Hematopoietic multipotent progenitor cell treated with erythropoietin and hydrocortisone succinate and interleukin-3 and kit ligand, for 15 days (in vitro differentiated cells): ENCODE data around the gene ATF7.
"Not testable (repeated sequence)": the region's sequence is repeated elsewhere in the genome, so short reads cannot be mapped to it uniquely, and the experiment has no call there.

Experiments used
- DNase-seq: peaks from one replicate; pipeline ENCODE4 v3.0.0-alpha.2; 2015; ENCODE audit warnings: low spot score

The ATF7 gene

GRCh38 chr12:53625946-53626701 is at the start of gene ATF7:
Gene ATF7, minus strand, starts transcription at chr12:53626382. Its CDS starts 25,382 bp downstream, at chr12:53601000.
- DNase-seq, result peak; percentile 98

GRCh38 chr12:53674977-53675700 is 49.0 kb upstream of the ATF7 start:
- no peak for DNase-seq

- DNase-seq, result no peak
These were observed 44.8 kb upstream of the ATF7 start for GRCh38 chr12:53670971-53671370.

- DNase-seq, result no peak
These were observed 44.1 kb upstream of the ATF7 start for GRCh38 chr12:53670308-53670707.

GRCh38 chr12:53667080-53667479 is 40.9 kb upstream of the ATF7 start:
- DNase-seq, result no peak

GRCh38 chr12:53664936-53665335 is 38.8 kb upstream of the ATF7 start:
- DNase-seq, result no peak

- DNase-seq, result no peak
These were observed 38.0 kb upstream of the ATF7 start for GRCh38 chr12:53664191-53664590.

- no peak for DNase-seq
These were observed 33.9 kb upstream of the ATF7 start for GRCh38 chr12:53660041-53660440.

- DNase-seq, result no peak
These were observed 33.4 kb upstream of the ATF7 start for GRCh38 chr12:53659571-53659981.

GRCh38 chr12:53659011-53659551 is 32.9 kb upstream of the ATF7 start:
- DNase-seq, result no peak

GRCh38 chr12:53657041-53657440 is 30.9 kb upstream of the ATF7 start:
- DNase-seq, result no peak

GRCh38 chr12:53653595-53653994 is 27.4 kb upstream of the ATF7 start:
- no peak for DNase-seq

GRCh38 chr12:53652366-53652765 is 26.2 kb upstream of the ATF7 start:
- DNase-seq, result no peak

- no peak for DNase-seq
These were observed 25.6 kb upstream of the ATF7 start for GRCh38 chr12:53651737-53652136.

- not testable (repeated sequence) for DNase-seq
These were observed 20.1 kb upstream of the ATF7 start for GRCh38 chr12:53646300-53646699.

- DNase-seq, result no peak
These were observed 19.0 kb upstream of the ATF7 start for GRCh38 chr12:53645165-53645564.

GRCh38 chr12:53644133-53644532 is 18.0 kb upstream of the ATF7 start:
- no peak for DNase-seq

GRCh38 chr12:53643232-53643979 is 17.2 kb upstream of the ATF7 start:
- DNase-seq, result no peak

GRCh38 chr12:53638057-53638456 is 11.9 kb upstream of the ATF7 start:
- no peak for DNase-seq

- DNase-seq, result no peak
These were observed 10.5 kb upstream of the ATF7 start for GRCh38 chr12:53636641-53637040.

- not testable (repeated sequence) for DNase-seq
These were observed 9.5 kb upstream of the ATF7 start for GRCh38 chr12:53635708-53636107.

GRCh38 chr12:53631721-53632120 is 5.5 kb upstream of the ATF7 start:
- no peak for DNase-seq

- no peak for DNase-seq
These were observed 1.7 kb upstream of the ATF7 start for GRCh38 chr12:53627919-53628318.
